Body of pancreas (tissue), 4 donors: ENCODE data around the gene SOAT2.

Source experiments
- CTCF ChIP-seq, 7 experiments: fragments of 450-650 bp in 4 of 7; fragments of 200-600 bp in 3 of 7; sonication (generic) in 3 of 7; IDR thresholded peaks; one replicate each; pipeline ENCODE4 v1.5.1; 2016 to 2019; ENCODE audit warnings: antibody characterized with exemption in 7 of 7
- POLR2A ChIP-seq, 3 donors: fragments of 450-650 bp; IDR thresholded peaks; one replicate each; pipeline ENCODE4 v1.6.1; 2016; ENCODE audit warnings: antibody characterized with exemption in 3 of 3, mild to moderate bottlenecking in 2 of 3

- no peak for TF ChIP-seq CTCF (IDR thresholded peaks at IDR 0.05)
- TF ChIP-seq POLR2A (IDR thresholded peaks at IDR 0.05): no peak
These were observed 2.0 kb downstream of the SOAT2 start for GRCh38 chr12:53105256-53105655.
